Endodermal cell (in vitro differentiated cells): ENCODE measurements around the gene BTBD9. TPM values are rescaled to one million over a fixed set of nuclear protein-coding genes. Genes with fewer than 3 reads are reported as not detected.

Experiments
- DNase-seq: peaks from one replicate; pipeline ENCODE4 v3.0.0-alpha.2; 2017
- H3K27ac ChIP-seq: 2 replicates; pipeline ENCODE4 v1.5.1; 2013; ENCODE audit warnings: mild to moderate bottlenecking, low read depth, low read length, moderate library complexity
- H3K27me3 ChIP-seq: 2 replicates; pipeline ENCODE4 v1.6.1; 2013; ENCODE audit warnings: mild to moderate bottlenecking, low read length, moderate library complexity; ENCODE audit not compliant: insufficient read depth, control insufficient read depth, poor library complexity, severe bottlenecking
- H3K36me3 ChIP-seq: 2 replicates; pipeline ENCODE4 v1.7.0; 2013; ENCODE audit warnings: mild to moderate bottlenecking, low read length, moderate library complexity; ENCODE audit not compliant: control insufficient read depth, insufficient read depth
- H3K4me1 ChIP-seq: one replicate; pipeline ENCODE4 v1.7.0; 2013; ENCODE audit warnings: low read length; ENCODE audit not compliant: control insufficient read depth, insufficient read depth
- H3K4me3 ChIP-seq: 2 replicates; pipeline ENCODE4 v1.5.1; 2013; ENCODE audit warnings: mild to moderate bottlenecking, low read length, moderate library complexity
- H3K9ac ChIP-seq: 2 replicates; pipeline ENCODE4 v1.6.1; 2013; ENCODE audit warnings: mild to moderate bottlenecking, low read length, moderate library complexity; ENCODE audit not compliant: poor library complexity, severe bottlenecking; ENCODE audit errors: extremely low read depth
- H3K9me3 ChIP-seq: 2 replicates; pipeline ENCODE4 v1.6.1; 2013; ENCODE audit warnings: mild to moderate bottlenecking, low read length, moderate library complexity; ENCODE audit not compliant: control insufficient read depth
- H3K27ac Mint-ChIP-seq: 2 replicates; pipeline ENCODE4 v1.8.0; 2020; ENCODE audit warnings: mixed read lengths
- H3K27me3 Mint-ChIP-seq: 2 replicates; pipeline ENCODE4 v1.8.0; 2021; ENCODE audit warnings: mild to moderate bottlenecking, mixed read lengths; ENCODE audit not compliant: insufficient read depth
- H3K36me3 Mint-ChIP-seq: 2 replicates; pipeline ENCODE4 v1.8.0; 2020; ENCODE audit warnings: low read depth, mixed read lengths
- H3K4me1 Mint-ChIP-seq: 2 replicates; pipeline ENCODE4 v1.8.0; 2020; ENCODE audit warnings: mixed read lengths
- H3K4me3 Mint-ChIP-seq: 2 replicates; pipeline ENCODE4 v1.8.0; 2020; ENCODE audit warnings: mild to moderate bottlenecking, moderate library complexity, mixed read lengths
- H3K9me3 Mint-ChIP-seq: 2 replicates; pipeline ENCODE4 v1.8.0; 2020; ENCODE audit warnings: mild to moderate bottlenecking, mixed read lengths
- WGBS, 2 experiments: methylation state at CpG; one replicate each; pipeline versions ENCODE4 v1.1.5 to v1.1.7; 2013; ENCODE audit warnings: missing lambda C conversion rate in 2 of 2, mixed read lengths in 1 of 2; ENCODE audit not compliant: insufficient coverage in 1 of 2, insufficient read length in 1 of 2; 5-methylcytosine and 5-hydroxymethylcytosine counted together
- total RNA-seq, 2 donors: library from RNA; stranded (reverse); fragmentation: NEBNext Ultra II Directional in 1 of 2; extraction: Animal tissue kit (Norgen Biotek cat#: 25700) in 1 of 2; gene quantifications; 2 replicates in 1 of 2; 3 replicates in 1 of 2; pipeline ENCODE4 v1.2.1, GENCODE V29; 2021
- TF ChIP-seq, protein P1 (sequence below): fragments of 200-600 bp; sonication (generic); conservative IDR thresholded peaks from 2 replicates; pipeline ENCODE4 v1.5.0; 2021; ENCODE audit warnings: antibody characterized with exemption, mild to moderate bottlenecking

BTBD9 gene
- total RNA-seq, 2 donors from 2014 or later: 7.6 to 12.3 TPM

DNA sequence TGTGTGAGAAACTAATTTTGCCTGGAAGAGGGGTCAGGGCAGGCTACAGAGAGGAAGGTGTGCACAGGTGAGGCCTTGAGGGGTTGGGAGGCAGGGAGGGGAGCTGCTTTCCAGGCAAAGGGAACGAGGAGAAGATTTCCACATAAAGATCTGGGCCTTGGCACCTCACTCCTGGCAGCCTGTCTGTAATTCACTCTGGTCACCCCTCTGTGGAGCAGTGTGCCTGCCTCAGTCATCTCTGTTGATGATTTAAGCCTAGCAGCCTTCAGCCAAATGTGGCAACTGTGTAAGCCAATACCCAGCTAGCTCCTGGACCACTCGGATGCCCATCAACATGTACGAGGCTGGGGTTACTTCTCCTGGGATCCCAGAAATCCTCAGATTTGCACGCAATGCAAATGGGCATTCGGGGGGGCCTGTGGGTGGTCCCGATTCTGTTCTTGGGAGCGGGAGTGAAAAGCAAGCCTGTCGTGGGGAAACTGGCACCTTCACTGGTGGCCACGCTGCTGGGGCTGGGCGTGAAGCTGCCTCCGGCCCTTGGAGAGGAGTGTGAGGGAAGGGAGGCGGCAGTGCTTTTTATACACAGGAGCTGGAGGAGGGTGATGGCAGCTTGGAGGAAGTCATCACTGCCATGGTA lies 459.8 kb downstream of the BTBD9 start:
- H3K9ac ChIP-seq: no peak overlapping the region
- WGBS, 2 experiments: 93 to 94% methylated on average over 8 to 12 of the region's 12 CpGs
- H3K4me1 Mint-ChIP-seq: peaks cover 28% of the 10 kb centered on the region
- H3K4me3 Mint-ChIP-seq: no peak overlapping the region
- H3K4me3 ChIP-seq: no peak overlapping the region
- peaks cover 10% of the 10 kb centered on the region for H3K4me1 ChIP-seq
- peaks cover 23% of the 10 kb centered on the region for H3K27me3 Mint-ChIP-seq
- TF ChIP-seq, protein P1, sequence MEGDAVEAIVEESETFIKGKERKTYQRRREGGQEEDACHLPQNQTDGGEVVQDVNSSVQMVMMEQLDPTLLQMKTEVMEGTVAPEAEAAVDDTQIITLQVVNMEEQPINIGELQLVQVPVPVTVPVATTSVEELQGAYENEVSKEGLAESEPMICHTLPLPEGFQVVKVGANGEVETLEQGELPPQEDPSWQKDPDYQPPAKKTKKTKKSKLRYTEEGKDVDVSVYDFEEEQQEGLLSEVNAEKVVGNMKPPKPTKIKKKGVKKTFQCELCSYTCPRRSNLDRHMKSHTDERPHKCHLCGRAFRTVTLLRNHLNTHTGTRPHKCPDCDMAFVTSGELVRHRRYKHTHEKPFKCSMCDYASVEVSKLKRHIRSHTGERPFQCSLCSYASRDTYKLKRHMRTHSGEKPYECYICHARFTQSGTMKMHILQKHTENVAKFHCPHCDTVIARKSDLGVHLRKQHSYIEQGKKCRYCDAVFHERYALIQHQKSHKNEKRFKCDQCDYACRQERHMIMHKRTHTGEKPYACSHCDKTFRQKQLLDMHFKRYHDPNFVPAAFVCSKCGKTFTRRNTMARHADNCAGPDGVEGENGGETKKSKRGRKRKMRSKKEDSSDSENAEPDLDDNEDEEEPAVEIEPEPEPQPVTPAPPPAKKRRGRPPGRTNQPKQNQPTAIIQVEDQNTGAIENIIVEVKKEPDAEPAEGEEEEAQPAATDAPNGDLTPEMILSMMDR: no peak
- no peak overlapping the region for H3K27ac Mint-ChIP-seq
- no peaks in the 10 kb centered on the region for H3K9me3 Mint-ChIP-seq
- H3K9me3 ChIP-seq: no peaks in the 10 kb centered on the region
- H3K27me3 ChIP-seq: no peaks in the 10 kb centered on the region
- no peak overlapping the region for H3K27ac ChIP-seq
- peak; percentile 32 for DNase-seq
- no peaks in the 10 kb centered on the region for H3K36me3 Mint-ChIP-seq
- H3K36me3 ChIP-seq: no peaks in the 10 kb centered on the region

DNA sequence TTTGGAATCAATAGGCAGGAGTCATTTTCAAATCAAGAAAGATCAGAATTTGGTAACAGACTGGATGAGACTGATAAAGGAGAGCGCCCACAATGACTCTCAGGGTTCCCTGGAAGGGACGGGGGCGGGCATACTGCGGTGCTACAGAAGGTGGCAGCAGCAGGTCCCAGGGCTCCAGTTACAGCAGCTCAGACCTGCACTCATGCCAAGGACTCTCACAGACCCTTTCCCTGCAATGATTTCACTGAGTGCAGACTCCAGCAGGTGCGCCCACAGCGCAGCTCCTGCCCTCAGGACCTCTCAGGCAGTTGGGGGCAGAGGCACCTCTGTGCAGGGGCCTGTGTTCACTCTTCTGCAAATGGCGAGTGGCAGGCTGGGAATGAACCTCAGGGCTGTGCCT lies 460.4 kb downstream of the BTBD9 start:
- Histone ChIP-seq H3K36me3 (no peaks in the 10 kb centered on the region), H3K4me3 (no peak overlapping the region), H3K27me3 (no peaks in the 10 kb centered on the region), H3K4me1 (peaks cover 10% of the 10 kb centered on the region), H3K9ac (no peak overlapping the region), H3K9me3 (no peaks in the 10 kb centered on the region), H3K27ac (no peak overlapping the region)
- TF ChIP-seq, protein P1: peak; percentile 47
- WGBS, 2 experiments: 92 to 94% methylated on average over 6 to 7 of the region's 7 CpGs
- no peak overlapping the region for H3K27ac Mint-ChIP-seq
- no peak overlapping the region for H3K4me3 Mint-ChIP-seq
- peaks cover 3% of the 10 kb centered on the region for H3K36me3 Mint-ChIP-seq
- peak; percentile 59 for DNase-seq
- peaks cover 21% of the 10 kb centered on the region for H3K27me3 Mint-ChIP-seq
- H3K9me3 Mint-ChIP-seq: no peaks in the 10 kb centered on the region
- H3K4me1 Mint-ChIP-seq: peaks cover 28% of the 10 kb centered on the region

DNA sequence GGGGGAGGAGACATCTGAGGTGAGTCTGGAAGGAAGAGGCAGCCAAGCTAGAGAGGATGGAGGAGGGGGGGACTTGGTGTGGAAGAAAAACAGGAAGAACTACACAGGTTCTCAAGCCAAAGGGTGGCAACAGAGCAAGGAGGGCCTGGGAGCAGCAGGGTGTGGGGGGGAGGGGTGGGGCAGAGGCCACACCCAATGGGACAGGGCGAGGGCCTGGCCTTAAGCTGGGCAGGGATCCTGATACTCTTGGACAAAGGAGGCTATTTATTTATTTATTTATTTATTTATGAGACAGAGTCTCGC lies 461.2 kb downstream of the BTBD9 start:
- Histone ChIP-seq H3K36me3 (no peaks in the 10 kb centered on the region), H3K4me3 (no peak overlapping the region), H3K27ac (no peak overlapping the region), H3K4me1 (peaks cover 10% of the 10 kb centered on the region), H3K9ac (no peak overlapping the region), H3K9me3 (no peaks in the 10 kb centered on the region), H3K27me3 (no peaks in the 10 kb centered on the region)
- H3K4me3 Mint-ChIP-seq: no peak overlapping the region
- TF ChIP-seq, protein P1: no peak
- H3K36me3 Mint-ChIP-seq: peaks cover 5% of the 10 kb centered on the region
- no peaks in the 10 kb centered on the region for H3K9me3 Mint-ChIP-seq
- 86 to 100% methylated on average over 1 of the region's 2 CpGs for WGBS, 2 experiments
- H3K27me3 Mint-ChIP-seq: peaks cover 16% of the 10 kb centered on the region
- no peak overlapping the region for H3K27ac Mint-ChIP-seq
- peaks cover 28% of the 10 kb centered on the region for H3K4me1 Mint-ChIP-seq
- no peak for DNase-seq
